ENCODE data around the gene TXN2. TPM values are rescaled to one million over a fixed set of nuclear protein-coding genes. Genes with fewer than 3 reads are reported as not detected.

The TXN2 gene
- total RNA-seq, 1 experiment from 2014 or later, result 13.8 TPM

- peak; percentile 65 for DNase-seq (ENCODE audit: low read depth)
Measured at GRCh38 chr22:36486619-36487384, 5.4 kb upstream of the TXN2 start.

GRCh38 chr22:36480941-36481392 lies 473 bp downstream of the TXN2 start:
- no peak for DNase-seq (ENCODE audit: low read depth)

- no peak for DNase-seq (ENCODE audit: low read depth)
Measured at GRCh38 chr22:36478966-36479365, 2.5 kb downstream of the TXN2 start.

- DNase-seq (ENCODE audit: low read depth), result no peak
Measured at GRCh38 chr22:36475341-36475740, 6.1 kb downstream of the TXN2 start.

- DNase-seq (ENCODE audit: low read depth), result no peak
Measured at GRCh38 chr22:36472689-36473088, 8.8 kb downstream of the TXN2 start.

- DNase-seq (ENCODE audit: low read depth), result peak; percentile 83
Measured at GRCh38 chr22:36471341-36471821, 10.1 kb downstream of the TXN2 start.

- DNase-seq (ENCODE audit: low read depth), result peak; percentile 52
Measured at GRCh38 chr22:36470994-36471331, 10.5 kb downstream of the TXN2 start.

GRCh38 chr22:36470162-36470993 lies 11.1 kb downstream of the TXN2 start:
- DNase-seq (ENCODE audit: low read depth), result peak; percentile 90

- no peak for DNase-seq (ENCODE audit: low read depth)
Measured at GRCh38 chr22:36469094-36469710, 12.2 kb downstream of the TXN2 start.

- DNase-seq (ENCODE audit: low read depth), result peak; percentile 97
Measured at GRCh38 chr22:36467946-36468345, 13.5 kb downstream of the TXN2 start.

GRCh38 chr22:36467042-36467810 lies 14.2 kb downstream of the TXN2 start:
- DNase-seq (ENCODE audit: low read depth), result peak; percentile 97

- DNase-seq (ENCODE audit: low read depth), result peak; percentile 58
Measured at GRCh38 chr22:36466258-36466657, 15.2 kb downstream of the TXN2 start.

- DNase-seq (ENCODE audit: low read depth), result peak; percentile 97
Measured at GRCh38 chr22:36465232-36466021, 16.0 kb downstream of the TXN2 start.

GRCh38 chr22:36464715-36465231 lies 16.7 kb downstream of the TXN2 start:
- no peak for DNase-seq (ENCODE audit: low read depth)

- no peak for DNase-seq (ENCODE audit: low read depth)
Measured at GRCh38 chr22:36463783-36464184, 17.7 kb downstream of the TXN2 start.

GRCh38 chr22:36461665-36462649 lies 19.5 kb downstream of the TXN2 start:
- DNase-seq (ENCODE audit: low read depth), result peak; percentile 98

GRCh38 chr22:36460202-36460601 lies 21.2 kb downstream of the TXN2 start:
- DNase-seq (ENCODE audit: low read depth), result no peak

- peak; percentile 41 for DNase-seq (ENCODE audit: low read depth)
Measured at GRCh38 chr22:36457688-36458450, 23.6 kb downstream of the TXN2 start.

- no peak for DNase-seq (ENCODE audit: low read depth)
Measured at GRCh38 chr22:36456464-36456845, 25.0 kb downstream of the TXN2 start.

Measured in Daoy (cell line).